MV-4-11 (cell line): ENCODE results near the gene ILDR1.
"Not testable (repeated sequence)": the region's sequence is repeated elsewhere in the genome, so short reads cannot be mapped to it uniquely, and the experiment has no call there.

Source experiments
- DNase-seq: peaks from one replicate; lab custom pipeline; 2025; lab: John Stamatoyannopoulos, UW

Gene ILDR1

GRCh38 chr3:122021811-122022401, at the start of gene ILDR1:
ILDR1 (minus strand) TSS chr3:122022247; CDS start chr3:122022077, 170 bp downstream.
- no peak for DNase-seq

- peak; percentile 84 for DNase-seq
These were observed 45.7 kb upstream of the ILDR1 start for GRCh38 chr3:122067588-122068240.

- peak; percentile 95 for DNase-seq
These were observed 45.1 kb upstream of the ILDR1 start for GRCh38 chr3:122067214-122067550.

- DNase-seq = peak; percentile 48
These were observed 44.5 kb upstream of the ILDR1 start for GRCh38 chr3:122066331-122067213.

- DNase-seq = peak; percentile 30
These were observed 42.3 kb upstream of the ILDR1 start for GRCh38 chr3:122064326-122064725.

GRCh38 chr3:122063908-122064307, 41.9 kb upstream of the ILDR1 start:
- peak; percentile 90 for DNase-seq

- DNase-seq = peak; percentile 77
These were observed 38.1 kb upstream of the ILDR1 start for GRCh38 chr3:122060040-122060698.

GRCh38 chr3:122058294-122058693, 36.2 kb upstream of the ILDR1 start:
- DNase-seq = no peak

GRCh38 chr3:122057671-122058070, 35.6 kb upstream of the ILDR1 start:
- DNase-seq = no peak

- peak; percentile 92 for DNase-seq
These were observed 33.2 kb upstream of the ILDR1 start, which contains the start of gene CD86 for GRCh38 chr3:122055215-122055614. CD86 (plus strand) TSS chr3:122055362; CDS start chr3:122055490, 128 bp downstream.

GRCh38 chr3:122052968-122053367, 30.9 kb upstream of the ILDR1 start:
- no peak for DNase-seq

- not testable (repeated sequence) for DNase-seq
These were observed 25.7 kb upstream of the ILDR1 start for GRCh38 chr3:122047773-122048172.

- not testable (repeated sequence) for DNase-seq
These were observed 25.2 kb upstream of the ILDR1 start for GRCh38 chr3:122047296-122047695.

- DNase-seq = no peak
These were observed 11.0 kb upstream of the ILDR1 start for GRCh38 chr3:122033023-122033422.

- no peak for DNase-seq
These were observed 10.5 kb upstream of the ILDR1 start for GRCh38 chr3:122032531-122032930.

GRCh38 chr3:122031123-122031468, 9.0 kb upstream of the ILDR1 start:
- no peak for DNase-seq

- DNase-seq = no peak
These were observed 8.5 kb upstream of the ILDR1 start for GRCh38 chr3:122030381-122031122.

GRCh38 chr3:122025296-122025695, 3.2 kb upstream of the ILDR1 start:
- peak; percentile 26 for DNase-seq

GRCh38 chr3:122024800-122025199, 2.8 kb upstream of the ILDR1 start:
- DNase-seq = no peak

GRCh38 chr3:122023335-122023910, 1.4 kb upstream of the ILDR1 start:
- peak; percentile 8 for DNase-seq

GRCh38 chr3:122021037-122021436, 1.0 kb downstream of the ILDR1 start:
- no peak for DNase-seq
